Upper lobe of left lung (tissue), 4 donors: ENCODE data around the gene SLC48A1.

ENCODE experiments used
- CTCF ChIP-seq, 6 experiments: fragments of 450-650 bp in 4 of 6; fragments of 200-600 bp in 2 of 6; sonication (generic) in 2 of 6; IDR thresholded peaks; one replicate each; pipeline ENCODE4 v1.5.1; 2016 to 2019; ENCODE audit warnings: antibody characterized with exemption in 6 of 6
- EP300 ChIP-seq, 4 donors: sonication (generic); formaldehyde crosslinking; IDR thresholded peaks; one replicate each; pipeline ENCODE4 v1.5.1; 2017; ENCODE audit warnings: antibody characterized with exemption in 4 of 4, control low read depth in 2 of 4
- POLR2A ChIP-seq, 4 donors: fragments of 450-650 bp; IDR thresholded peaks; one replicate each; pipeline ENCODE4 v1.5.1; 2016 to 2017; ENCODE audit warnings: antibody characterized with exemption in 4 of 4, mild to moderate bottlenecking in 2 of 4

GRCh38 chr12:47785887-47786661 lies 13.0 kb downstream of the SLC48A1 start:
- TF ChIP-seq POLR2A (IDR thresholded peaks at IDR 0.05) (no peak), CTCF (IDR thresholded peaks at IDR 0.05) (no peak), EP300 (IDR thresholded peaks at IDR 0.05) (no peak)
